HepG2 (cell line): ENCODE measurements around the gene SALL2. TPM values are rescaled to one million over a fixed set of nuclear protein-coding genes. Genes with fewer than 3 reads are reported as not detected.

ENCODE experiments used
- ATAC-seq: fragments of 200-7000 bp; cut with Tn5 transposase; 3 replicates; pipeline ENCODE4 v1.9.1; 2020; ENCODE audit warnings: mild to moderate bottlenecking, moderate library complexity
- BruUV-seq: library from RNA; stranded (reverse); fragments of 400-500 nt; replicated peaks from 2 replicates; lab custom pipeline; 2021; lab: Mats Ljungman, UMichigan
- CTCF ChIA-PET: fragments of 300-600 bp; formaldehyde crosslinking; extraction: SDS; loops from one replicate; lab custom pipeline; 2021; ENCODE audit warnings: low total read pairs, inconsistent platforms, low intra/inter-chr PET ratio; lab: Yijun Ruan, JAX
- POLR2A ChIA-PET: fragments of 350-600 bp; sonication (Branson Sonifier 250); formaldehyde crosslinking; loops from one replicate; lab custom pipeline; 2020; ENCODE audit warnings: antibody characterized with exemption, inconsistent platforms; lab: Yijun Ruan, JAX
- DNase-seq: peaks from one replicate; pipeline ENCODE4 v3.0.0-alpha.2; 2015; ENCODE audit warnings: low spot score
- FAIRE-seq: peaks from 3 replicates; lab custom pipeline; 2011; peaks lifted over from hg19 to GRCh38; lab: Jason Lieb, UNC
- H2AFZ ChIP-seq: one replicate; pipeline ENCODE4 v1.6.1; 2011; ENCODE audit warnings: low read length, inconsistent platforms
- H3K27ac ChIP-seq: fragments of 300-600 bp; 3 replicates; pipeline ENCODE4 v1.8.0; 2011; ENCODE audit warnings: mixed run types, mild to moderate bottlenecking, mixed read lengths, low read length, inconsistent platforms; ENCODE audit not compliant: insufficient read depth; ENCODE audit errors: extremely low read length
- H3K27me3 ChIP-seq, 2 experiments: fragments of 200-600 bp in 1 of 2; 2 replicates in 1 of 2; 3 replicates in 1 of 2; pipeline versions ENCODE4 v1.6.0 to v1.8.0; 2011; ENCODE audit warnings: low read length in 2 of 2, mild to moderate bottlenecking in 2 of 2, moderate library complexity in 2 of 2, inconsistent platforms in 1 of 2; ENCODE audit not compliant: insufficient read depth in 2 of 2, control insufficient read depth in 1 of 2
- H3K36me3 ChIP-seq, 2 experiments: fragments of 200-600 bp in 1 of 2; replicated peaks in 1 of 2; 2 replicates in 1 of 2; 3 replicates in 1 of 2; pipeline versions ENCODE4 v1.5.1 to v1.8.0; 2011; ENCODE audit warnings: low read length in 2 of 2, inconsistent platforms in 1 of 2; ENCODE audit not compliant: insufficient read depth in 2 of 2, control insufficient read depth in 1 of 2
- H3K4me1 ChIP-seq: 2 replicates; pipeline ENCODE4 v1.5.1; 2012; ENCODE audit warnings: low read length, inconsistent platforms; ENCODE audit not compliant: insufficient read depth
- H3K4me2 ChIP-seq: 2 replicates; pipeline ENCODE4 v1.6.0; 2011; ENCODE audit warnings: low read depth, low read length, inconsistent platforms
- H3K4me3 ChIP-seq, 3 experiments: fragments of 200-600 bp in 1 of 3; sonication (generic), shearing (Covaris generic) in 1 of 3; replicated peaks in 1 of 3; 2 replicates each; pipeline ENCODE4 v1.5.1; 2011 to 2016; ENCODE audit warnings: low read length in 3 of 3, inconsistent platforms in 2 of 3, low read depth in 2 of 3, mild to moderate bottlenecking in 2 of 3, control low read depth in 1 of 3, mixed read lengths in 1 of 3; ENCODE audit not compliant: insufficient read depth in 1 of 3
- H3K79me2 ChIP-seq: one replicate; pipeline ENCODE4 v1.6.1; 2011; ENCODE audit warnings: low read length, inconsistent platforms; ENCODE audit not compliant: insufficient read depth
- H3K9ac ChIP-seq: 2 replicates; pipeline ENCODE4 v1.6.0; 2011; ENCODE audit warnings: mild to moderate bottlenecking, low read depth, low read length, inconsistent platforms; ENCODE audit not compliant: insufficient read depth
- H3K9me3 ChIP-seq: 2 replicates; pipeline ENCODE4 v1.5.1; 2012; ENCODE audit warnings: mild to moderate bottlenecking, low read length
- H4K20me1 ChIP-seq: 2 replicates; pipeline ENCODE4 v1.6.0; 2011; ENCODE audit warnings: inconsistent platforms, mild to moderate bottlenecking, low read length, moderate library complexity; ENCODE audit not compliant: insufficient read depth
- ARID2 ChIP-seq: sonication (generic); formaldehyde crosslinking; IDR thresholded peaks from 2 replicates; pipeline ENCODE4 v1.8.1; 2022; ENCODE audit warnings: mild to moderate bottlenecking, missing genetic modification reagents, borderline replicate concordance
- CHD4 ChIP-seq: fragments of 200-600 bp; sonication (generic); IDR thresholded peaks from 2 replicates; pipeline ENCODE4 v1.7.0; 2017; ENCODE audit warnings: mild to moderate bottlenecking, low read length, borderline replicate concordance
- FOXC1 ChIP-seq: sonication (generic); formaldehyde crosslinking; IDR thresholded peaks from 2 replicates; pipeline ENCODE4 v1.8.0; 2022; ENCODE audit warnings: mild to moderate bottlenecking, missing genetic modification reagents, borderline replicate concordance
- MBD4 ChIP-seq: IDR thresholded peaks from 2 replicates; pipeline ENCODE4 v1.6.1; 2012; ENCODE audit warnings: low read length, inconsistent platforms, borderline replicate concordance
- MTERF4 ChIP-seq: sonication (generic); formaldehyde crosslinking; IDR thresholded peaks from 2 replicates; pipeline ENCODE4 v1.8.0; 2023; ENCODE audit warnings: mild to moderate bottlenecking, missing genetic modification reagents
- REPIN1 ChIP-seq: sonication (generic); formaldehyde crosslinking; IDR thresholded peaks from 2 replicates; pipeline ENCODE4 v1.8.0; 2022; ENCODE audit warnings: missing genetic modification reagents, low read depth, mild to moderate bottlenecking, borderline replicate concordance
- RFXAP ChIP-seq: sonication (generic); formaldehyde crosslinking; IDR thresholded peaks from 2 replicates; pipeline ENCODE4 v1.4.0; 2020; ENCODE audit warnings: missing genetic modification reagents, borderline replicate concordance
- SIN3A ChIP-seq: IDR thresholded peaks from 2 replicates; pipeline ENCODE4 v1.6.1; 2011; ENCODE audit warnings: low read depth, mild to moderate bottlenecking, control low read depth, low read length, borderline replicate concordance
- SOX6 ChIP-seq, 2 experiments: fragments of 450-650 bp in 1 of 2; sonication (generic) in 1 of 2; formaldehyde crosslinking in 1 of 2; IDR thresholded peaks; 2 replicates each; pipeline versions ENCODE4 v1.4.0 to v1.6.1; 2017 to 2020; ENCODE audit warnings: antibody characterized with exemption in 1 of 2, mild to moderate bottlenecking in 1 of 2, missing genetic modification reagents in 1 of 2
- ZNF12 ChIP-seq: sonication (generic); formaldehyde crosslinking; IDR thresholded peaks from 2 replicates; pipeline ENCODE4 v1.5.0; 2020; ENCODE audit warnings: missing genetic modification reagents
- ZNF282 ChIP-seq: fragments of 450-650 bp; IDR thresholded peaks from 2 replicates; pipeline ENCODE4 v1.6.1; 2018; ENCODE audit not compliant: partially characterized antibody
- ZNF513 ChIP-seq: sonication (generic); formaldehyde crosslinking; conservative IDR thresholded peaks from 2 replicates; pipeline ENCODE4 v1.5.0; 2020; ENCODE audit warnings: missing genetic modification reagents
- ZNF83 ChIP-seq: sonication (generic); formaldehyde crosslinking; IDR thresholded peaks from 2 replicates; pipeline ENCODE4 v1.4.0; 2020; ENCODE audit warnings: missing genetic modification reagents, mild to moderate bottlenecking, borderline replicate concordance
- ZSCAN9 ChIP-seq: IDR thresholded peaks from 2 replicates; pipeline ENCODE4 v1.6.1; 2016; ENCODE audit warnings: borderline replicate concordance
- WGBS: methylation state at CpG from one replicate; pipeline ENCODE4 v1.1.6; 2017; ENCODE audit warnings: low lambda C conversion rate; 5-methylcytosine and 5-hydroxymethylcytosine counted together
- in situ Hi-C: cut with HindIII; loops from 2 replicates; pipeline ENCODE4 v1.10.0; 2017; ENCODE audit warnings: low pct_unique_long_range_greater_than_20kb; ENCODE audit not compliant: extremely low pct_ligation_motif_present
- intact Hi-C: fragments of 100-400 bp; cut with micrococcal nuclease; formaldehyde crosslinking; loops from one replicate; pipeline ENCODE4 v1.10.0; 2022; ENCODE audit not compliant: unreplicated experiment
- polyA plus RNA-seq, 8 experiments: library from polyadenylated mRNA; depleted of rRNA in 3 of 8; stranded (reverse) in 7 of 8; unstranded in 1 of 8; fragments of >200 nt; fragmentation: Illumina TruSeq in 4 of 8; extraction: Trizol in 4 of 8; gene quantifications; 2 replicates each; pipeline versions ENCODE4 v1.2.1 to v1.2.3, GENCODE V29; 2011 to 2016; ENCODE audit warnings: low read depth in 4 of 8, missing spikeins in 1 of 8, mixed read lengths in 1 of 8; ENCODE audit not compliant: insufficient read depth in 1 of 8
- total RNA-seq, 5 experiments: library from RNA; depleted of rRNA; stranded (reverse); fragments of >200 nt; fragmentation: Illumina TruSeq; extraction: Trizol; gene quantifications; 2 replicates each; pipeline ENCODE4 v1.2.3, GENCODE V29; 2016; ENCODE audit warnings: low read depth in 1 of 5
- TF ChIP-seq, protein P1 (sequence below): sonication (generic); formaldehyde crosslinking; IDR thresholded peaks from 2 replicates; pipeline ENCODE4 v1.5.0; 2020; ENCODE audit warnings: mild to moderate bottlenecking, missing genetic modification reagents
- TF ChIP-seq, protein P2 (sequence below): sonication (generic); formaldehyde crosslinking; IDR thresholded peaks from 2 replicates; pipeline ENCODE4 v1.4.0; 2020; ENCODE audit warnings: missing genetic modification reagents

Gene SALL2
- total and polyA plus RNA-seq, 2 of the 13 experiments (the other 11 are each of a cell fraction or from before 2014, with no cell fraction given): 4.9 to 5.8 TPM

- TF ChIP-seq, protein P1, sequence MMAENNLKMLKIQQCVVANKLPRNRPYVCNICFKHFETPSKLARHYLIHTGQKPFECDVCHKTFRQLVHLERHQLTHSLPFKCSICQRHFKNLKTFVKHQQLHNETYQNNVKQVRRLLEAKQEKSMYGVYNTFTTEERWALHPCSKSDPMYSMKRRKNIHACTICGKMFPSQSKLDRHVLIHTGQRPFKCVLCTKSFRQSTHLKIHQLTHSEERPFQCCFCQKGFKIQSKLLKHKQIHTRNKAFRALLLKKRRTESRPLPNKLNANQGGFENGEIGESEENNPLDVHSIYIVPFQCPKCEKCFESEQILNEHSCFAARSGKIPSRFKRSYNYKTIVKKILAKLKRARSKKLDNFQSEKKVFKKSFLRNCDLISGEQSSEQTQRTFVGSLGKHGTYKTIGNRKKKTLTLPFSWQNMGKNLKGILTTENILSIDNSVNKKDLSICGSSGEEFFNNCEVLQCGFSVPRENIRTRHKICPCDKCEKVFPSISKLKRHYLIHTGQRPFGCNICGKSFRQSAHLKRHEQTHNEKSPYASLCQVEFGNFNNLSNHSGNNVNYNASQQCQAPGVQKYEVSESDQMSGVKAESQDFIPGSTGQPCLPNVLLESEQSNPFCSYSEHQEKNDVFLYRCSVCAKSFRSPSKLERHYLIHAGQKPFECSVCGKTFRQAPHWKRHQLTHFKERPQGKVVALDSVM (CRISPR knock-in tag): 0 out of 2 replicates have a peak, but pooled peaks have one; percentile 27
Observed at GRCh38 chr14:21527318-21527679, 1.2 kb upstream of the SALL2 start (continued).

DNA sequence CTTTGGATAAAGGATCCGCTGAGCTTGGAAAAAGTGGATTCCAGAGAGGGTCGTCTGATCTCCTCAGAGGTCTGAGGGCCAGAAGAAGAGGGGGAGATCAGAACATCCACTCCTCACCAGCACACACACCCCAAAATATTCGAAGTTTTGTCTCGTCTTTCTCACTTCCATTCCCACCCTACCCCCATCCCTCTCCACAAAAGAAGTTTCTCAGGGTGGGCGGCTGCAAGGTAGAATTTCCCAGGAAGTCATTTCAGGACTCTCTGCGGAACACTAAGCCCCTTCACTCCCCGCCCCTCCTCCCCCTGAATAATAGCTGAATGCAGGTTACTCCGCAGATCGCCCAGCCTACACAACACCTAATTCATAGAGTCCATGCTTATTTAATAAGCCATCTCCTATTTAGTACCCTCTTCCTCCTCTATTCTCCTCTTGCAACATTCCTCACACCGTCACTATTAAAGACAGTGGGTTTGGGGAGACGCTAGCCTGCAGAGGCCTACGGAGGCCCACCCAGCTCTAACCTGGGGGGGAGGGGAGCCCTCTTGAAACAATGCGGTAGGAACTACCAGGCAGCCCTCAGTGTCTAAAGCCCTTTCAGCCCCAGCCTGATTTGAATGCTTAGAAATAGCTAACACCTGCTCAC, 649 bp upstream of the SALL2 start:
- no peaks in the 10 kb centered on the region for H3K36me3 ChIP-seq
- H3K79me2 ChIP-seq: no peaks in the 10 kb centered on the region
- no peak for FAIRE-seq
- ChIA-PET POLR2A (interaction anchor here (0.8 to 10.8 kb wide), 16 partner anchors 10 to 142 kb away, joined by 3 to 173 read pairs (median 5); partner anchors contain the start of genes CHD8, METTL3 and SUPT16H), CTCF (no interaction called here)
- H3K9ac ChIP-seq: peak overlapping the region; percentile 80
- ATAC-seq: peak; percentile 19
- TSS peak; percentile 72 for BruUV-seq
- in situ Hi-C loops: no loop called here
- no peak for DNase-seq
- H3K4me1 ChIP-seq: peaks cover 38% of the 10 kb centered on the region
- H3K4me2 ChIP-seq: peak overlapping the region; percentile 82
- H4K20me1 ChIP-seq: no peaks in the 10 kb centered on the region
- peak overlapping the region; percentile 89 for H2AFZ ChIP-seq
- H3K9me3 ChIP-seq: no peaks in the 10 kb centered on the region
- H3K27ac ChIP-seq: peak overlapping the region; percentile 69
- peak overlapping the region; percentile 77 to 83 (median 78) for H3K4me3 ChIP-seq
- intact Hi-C loops: loop anchor here (1.0 kb wide), 2 partner anchors 15 to 31 kb away; partner anchors contain the start of gene METTL3
- H3K27me3 ChIP-seq: no peaks in the 10 kb centered on the region
- under 1% methylated on average over 13 of the region's 13 CpGs for WGBS
- TF ChIP-seq ZNF513 (CRISPR knock-in tag): no peak
- no peak for TF ChIP-seq RFXAP
- TF ChIP-seq MBD4: no peak
- TF ChIP-seq SOX6 (IDR thresholded peaks at IDR 0.05): no peak
- TF ChIP-seq SOX6 (CRISPR knock-in tag; IDR thresholded peaks at IDR 0.05): peak; percentile 25; the same call in 1 of the 2 replicates
- TF ChIP-seq SIN3A: no peak; the same call in 1 of the 2 replicates
- TF ChIP-seq REPIN1 (CRISPR knock-in tag): no peak
- no peak for TF ChIP-seq ZSCAN9 (CRISPR knock-in tag)
- TF ChIP-seq, protein P2, sequence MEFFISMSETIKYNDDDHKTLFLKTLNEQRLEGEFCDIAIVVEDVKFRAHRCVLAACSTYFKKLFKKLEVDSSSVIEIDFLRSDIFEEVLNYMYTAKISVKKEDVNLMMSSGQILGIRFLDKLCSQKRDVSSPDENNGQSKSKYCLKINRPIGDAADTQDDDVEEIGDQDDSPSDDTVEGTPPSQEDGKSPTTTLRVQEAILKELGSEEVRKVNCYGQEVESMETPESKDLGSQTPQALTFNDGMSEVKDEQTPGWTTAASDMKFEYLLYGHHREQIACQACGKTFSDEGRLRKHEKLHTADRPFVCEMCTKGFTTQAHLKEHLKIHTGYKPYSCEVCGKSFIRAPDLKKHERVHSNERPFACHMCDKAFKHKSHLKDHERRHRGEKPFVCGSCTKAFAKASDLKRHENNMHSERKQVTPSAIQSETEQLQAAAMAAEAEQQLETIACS (CRISPR knock-in tag): no peak
- no peak for TF ChIP-seq ARID2
- no peak for TF ChIP-seq ZNF282
- no peak for TF ChIP-seq ZNF83 (CRISPR knock-in tag)
- peak; percentile 21; the same call in 1 of the 2 replicates for TF ChIP-seq FOXC1 (CRISPR knock-in tag)
- TF ChIP-seq CHD4: no peak
- no peak for TF ChIP-seq ZNF12 (CRISPR knock-in tag)
- peak; percentile 55; the same call in 1 of the 2 replicates for TF ChIP-seq MTERF4 (CRISPR knock-in tag)
